Heart left ventricle (tissue), 16 donors: Measurements from ENCODE around the gene SPSB1. TPM values are rescaled to one million over a fixed set of nuclear protein-coding genes. Genes with fewer than 3 reads are reported as not detected.

ENCODE experiments used
- ATAC-seq, 4 donors: fragments of 200-7000 bp; cut with Tn5 transposase; one replicate each; pipeline ENCODE4 v1.9.1; 2020 to 2022; ENCODE audit warnings: moderate library complexity in 4 of 4, mild to moderate bottlenecking in 3 of 4, moderate number of reproducible peaks in 1 of 4
- DNase-seq, 5 donors: peaks; one replicate each; pipeline ENCODE4 v3.0.0-alpha.2; 2020
- H3K27ac ChIP-seq, 12 donors: fragments of 200-600 bp; sonication (generic) in 4 of 12; one replicate each; pipeline versions ENCODE4 v1.5.0 to v1.8.0; 2016 to 2022; ENCODE audit warnings: mild to moderate bottlenecking in 2 of 12
- H3K27me3 ChIP-seq, 9 donors: fragments of 200-600 bp; sonication (generic) in 2 of 9; one replicate each; pipeline versions ENCODE4 v1.5.1 to v1.8.0; 2016 to 2022; ENCODE audit warnings: mild to moderate bottlenecking in 3 of 9
- H3K36me3 ChIP-seq, 9 donors: fragments of 200-600 bp; sonication (generic) in 2 of 9; one replicate each; pipeline versions ENCODE4 v1.5.0 to v1.8.0; 2018 to 2022; ENCODE audit warnings: mild to moderate bottlenecking in 2 of 9
- H3K4me1 ChIP-seq, 12 donors: fragments of 200-600 bp; sonication (generic) in 4 of 12; one replicate each; pipeline versions ENCODE4 v1.5.0 to v1.8.0; 2016 to 2022; ENCODE audit warnings: mild to moderate bottlenecking in 3 of 12
- H3K4me3 ChIP-seq, 12 donors: fragments of 200-600 bp; sonication (generic) in 4 of 12; one replicate each; pipeline versions ENCODE4 v1.5.0 to v1.8.0; 2017 to 2022; ENCODE audit warnings: mild to moderate bottlenecking in 9 of 12, moderate library complexity in 4 of 12
- H3K9me3 ChIP-seq, 12 donors: fragments of 200-600 bp; sonication (generic) in 4 of 12; one replicate each; pipeline versions ENCODE4 v1.5.0 to v1.8.0; 2016 to 2022; ENCODE audit warnings: mild to moderate bottlenecking in 1 of 12
- CTCF ChIP-seq, 12 donors: fragments of 200-600 bp; sonication (generic) in 4 of 12; IDR thresholded peaks; one replicate each; pipeline versions ENCODE4 v1.5.0 to v1.8.0; 2018 to 2022; ENCODE audit warnings: antibody characterized with exemption in 12 of 12, mild to moderate bottlenecking in 5 of 12
- POLR2A ChIP-seq, 2 donors: fragments of 450-650 bp; IDR thresholded peaks; one replicate each; pipeline ENCODE4 v1.6.1; 2017; ENCODE audit warnings: antibody characterized with exemption in 2 of 2, mild to moderate bottlenecking in 2 of 2, moderate library complexity in 2 of 2
- WGBS, 4 donors: extraction: QIAGEN DNeasy Blood & Tissue Kit in 2 of 4; methylation state at CpG; one replicate each; pipeline versions ENCODE4 v1.1.5 to v1.1.7; 2013 to 2018; 5-methylcytosine and 5-hydroxymethylcytosine counted together
- intact Hi-C, 10 donors: fragments of 100-400 bp; cut with DNase I; formaldehyde crosslinking; loops; one replicate each; pipeline versions ENCODE4 v1.11.1 to v1.14.2; 2022
- polyA plus RNA-seq, 2 donors: library from polyadenylated mRNA; stranded (reverse); fragments of 200-250 nt; gene quantifications; one replicate each; pipeline ENCODE4 v1.2.3, GENCODE V29; 2013
- total RNA-seq, 9 donors: library from RNA; depleted of rRNA in 2 of 9; stranded (reverse); fragments of >200 nt in 2 of 9; fragmentation: NEBNext Ultra II Directional in 3 of 9; extraction: Animal tissue kit (Norgen Biotek cat#: 25700) in 3 of 9; gene quantifications; one replicate each; pipeline versions ENCODE4 v1.1.0 to v1.2.4, GENCODE V29; 2016 to 2023
- donor health status: ischemic (EF 13 %, LVEDD 7.1; RV severe dilation, severe dysfunction).
- donor health status: healthy with polysubstance abuse.
- donor health status: DM: no; HTN: yes; CAD: no.
- donor health status: DM: no; HTN: no; CAD: no.
- donor health status: ischemic (EF 25% LVEDD 6.9; RV normal size, moderate dysfunction).
- donor health status: ischemic (EF 25% LVEDD 5.7; RV mildly dilated, moderate dysfunction).
- donor health status: healthy.
- donor health status: DM: yes; HTN: yes; CAD: no.
- donor health status: ischemic (EF 35%, LVEDD 5.7; RV mildly dilated, moderate dysfunction).
- donor health status: nonischemic (EF 11% LVEDD 7.7; RV severe dilation, severe dysfunction).
- donor health status: DM: yes; HTN: yes; CAD: no.
- donor health status: PGD.
- donor health status: ischemic (EF 29% LVEDD 5.4; RV normal size, mild dysfunction).
- donor health status: nonischemic (EF 23%, LVEDD 6.1; RV moderate dilation, normal function).

Gene SPSB1
- total and polyA plus RNA-seq, 11 donors = 7.0 to 27.2 (median 9.2) TPM

GRCh38 chr1:9321986-9322660 is 29.4 kb downstream of the SPSB1 start:
- peak in 1 of 5 donors; percentile 13 for DNase-seq
- H3K9me3 ChIP-seq = no peaks in the 10 kb centered on the region
- peak overlapping the region in 1 of 12 donors; percentile 65 for H3K27ac ChIP-seq
- H3K4me1 ChIP-seq = peaks cover 0 to 82% (median 41%) of the 10 kb centered on the region in 12 donors
- TF ChIP-seq CTCF (IDR thresholded peaks at IDR 0.05) (no peak), POLR2A (IDR thresholded peaks at IDR 0.05) (no peak)
- no peaks in the 10 kb centered on the region for H3K36me3 ChIP-seq
- H3K4me3 ChIP-seq = no peak overlapping the region
- H3K27me3 ChIP-seq = no peaks in the 10 kb centered on the region
- ATAC-seq = no peak
- 88 to 91% (median 90%) methylated on average over 17 of the region's 17 CpGs for WGBS, 4 donors
- intact Hi-C loops = no loop called here

- H3K27ac ChIP-seq = no peak overlapping the region
- ATAC-seq = peak; percentile 48 to 82 (median 72)
- 57 to 62% (median 58%) methylated on average over 6 to 27 of the region's 27 CpGs for WGBS, 4 donors
- H3K27me3 ChIP-seq = no peaks in the 10 kb centered on the region
- H3K4me1 ChIP-seq = peaks cover 0 to 79% (median 37%) of the 10 kb centered on the region in 12 donors
- intact Hi-C loops = loop anchor here in 1 of 10 donors (1.0 kb wide), 1 partner anchor 33 kb away; no protein-coding TSS in a partner anchor
- H3K36me3 ChIP-seq = no peaks in the 10 kb centered on the region
- no peaks in the 10 kb centered on the region for H3K9me3 ChIP-seq
- peak; percentile 55 to 79 (median 61) for DNase-seq
- no peak overlapping the region for H3K4me3 ChIP-seq
- TF ChIP-seq POLR2A (IDR thresholded peaks at IDR 0.05) (no peak), CTCF (IDR thresholded peaks at IDR 0.05) (peak in 8 of 12 donors; percentile 22 to 48 (median 31))
These were observed 30.1 kb downstream of the SPSB1 start for GRCh38 chr1:9322661-9323244.

- DNase-seq = no peak
- H3K4me1 ChIP-seq = peaks cover 0 to 66% (median 30%) of the 10 kb centered on the region in 12 donors
- intact Hi-C loops = no loop called here
- no peak for ATAC-seq
- H3K9me3 ChIP-seq = no peaks in the 10 kb centered on the region
- H3K4me3 ChIP-seq = no peak overlapping the region
- 91 to 94% (median 92%) methylated on average over 26 to 33 of the region's 33 CpGs for WGBS, 4 donors
- no peaks in the 10 kb centered on the region for H3K36me3 ChIP-seq
- TF ChIP-seq POLR2A (IDR thresholded peaks at IDR 0.05) = no peak
- no peak for TF ChIP-seq CTCF (IDR thresholded peaks at IDR 0.05)
- H3K27me3 ChIP-seq = no peaks in the 10 kb centered on the region
- peak overlapping the region in 2 of 12 donors; percentile 20 to 72 for H3K27ac ChIP-seq
These were observed 31.8 kb downstream of the SPSB1 start for GRCh38 chr1:9324246-9325096.

- whole genome bisulfite sequencing, 4 donors = 73 to 90% (median 79%) methylated on average over 5 to 9 of the region's 9 CpGs
- Histone ChIP-seq H3K36me3 (no peaks in the 10 kb centered on the region), H3K4me3 (no peak overlapping the region), H3K27ac (peak overlapping the region in 7 of 12 donors; percentile 18 to 72 (median 46)), H3K9me3 (no peaks in the 10 kb centered on the region), H3K4me1 (peaks cover 0 to 51% (median 25%) of the 10 kb centered on the region in 12 donors), H3K27me3 (no peaks in the 10 kb centered on the region)
- intact Hi-C loops = no loop called here
- TF ChIP-seq POLR2A (IDR thresholded peaks at IDR 0.05) (no peak), CTCF (IDR thresholded peaks at IDR 0.05) (no peak)
- ATAC-seq = peak in 1 of 4 donors; percentile 37
- DNase-seq = no peak
These were observed 33.9 kb downstream of the SPSB1 start for GRCh38 chr1:9326596-9326995.
